HepG2 (cell line): Measurements from ENCODE around the gene ITGB7. TPM values are rescaled to one million over a fixed set of nuclear protein-coding genes. Genes with fewer than 3 reads are reported as not detected.

Experiments
- CEBPG ChIP-seq: IDR thresholded peaks from 2 replicates; pipeline ENCODE4 v1.6.1; 2016
- CREB1 ChIP-seq, 2 experiments: fragments of 450-650 bp in 1 of 2; IDR thresholded peaks; 2 replicates each; pipeline ENCODE4 v1.6.1; 2016 to 2017; ENCODE audit warnings: control low read depth in 1 of 2, mild to moderate bottlenecking in 1 of 2, missing compliant biosample characterization in 1 of 2, missing genetic modification characterization in 1 of 2
- ESRRA ChIP-seq: sonication (generic); formaldehyde crosslinking; IDR thresholded peaks from 2 replicates; pipeline ENCODE4 v1.5.1; 2020; ENCODE audit warnings: mild to moderate bottlenecking, low read depth, missing genetic modification reagents
- GTF3A ChIP-seq: sonication (generic); formaldehyde crosslinking; conservative IDR thresholded peaks from 2 replicates; pipeline ENCODE4 v1.4.0; 2020; ENCODE audit warnings: mild to moderate bottlenecking, missing genetic modification reagents
- HMG20B ChIP-seq: conservative IDR thresholded peaks from 2 replicates; pipeline ENCODE4 v1.6.1; 2016; ENCODE audit warnings: missing genetic modification reagents, missing compliant biosample characterization
- ISX ChIP-seq: sonication (generic); formaldehyde crosslinking; conservative IDR thresholded peaks from 2 replicates; pipeline ENCODE4 v1.5.0; 2020; ENCODE audit warnings: missing genetic modification reagents
- MEIS1 ChIP-seq: sonication (generic); formaldehyde crosslinking; IDR thresholded peaks from 2 replicates; pipeline ENCODE4 v1.9.0; 2021; ENCODE audit warnings: mild to moderate bottlenecking, missing genetic modification reagents, moderate library complexity, borderline replicate concordance
- NR2F6 ChIP-seq, 2 experiments: IDR thresholded peaks; 2 replicates each; pipeline ENCODE4 v1.6.1; 2016; ENCODE audit warnings: antibody characterized with exemption in 1 of 2, mild to moderate bottlenecking in 1 of 2
- NRL ChIP-seq: sonication (generic); formaldehyde crosslinking; IDR thresholded peaks from 2 replicates; pipeline ENCODE4 v1.5.0; 2020; ENCODE audit warnings: missing genetic modification reagents, mild to moderate bottlenecking, moderate library complexity, borderline replicate concordance
- PHF5A ChIP-seq: IDR thresholded peaks from one replicate; pipeline ENCODE4 v1.6.1; 2018; ENCODE audit warnings: low read depth, missing genetic modification reagents; ENCODE audit not compliant: unreplicated experiment
- SMYD3 ChIP-seq: sonication (generic); formaldehyde crosslinking; IDR thresholded peaks from 2 replicates; pipeline ENCODE4 v1.8.1; 2023; ENCODE audit warnings: mild to moderate bottlenecking, missing genetic modification reagents
- SPEN ChIP-seq: sonication (generic); formaldehyde crosslinking; IDR thresholded peaks from 2 replicates; pipeline ENCODE4 v1.5.1; 2020; ENCODE audit warnings: low read depth, mild to moderate bottlenecking, missing genetic modification reagents
- SRY ChIP-seq: sonication (generic); formaldehyde crosslinking; IDR thresholded peaks from 2 replicates; pipeline ENCODE4 v1.8.0; 2022; ENCODE audit warnings: mild to moderate bottlenecking, missing genetic modification reagents
- TAF1 ChIP-seq: sonication (generic); formaldehyde crosslinking; IDR thresholded peaks from 2 replicates; pipeline ENCODE4 v1.4.0; 2020; ENCODE audit warnings: missing genetic modification reagents
- TCF12 ChIP-seq, 2 experiments: fragments of 450-650 bp in 1 of 2; sonication (generic) in 1 of 2; formaldehyde crosslinking in 1 of 2; IDR thresholded peaks; 2 replicates each; pipeline versions ENCODE4 v1.6.1 to v1.8.0; 2017 to 2022; ENCODE audit warnings: antibody characterized with exemption in 1 of 2, mild to moderate bottlenecking in 1 of 2, missing genetic modification reagents in 1 of 2, moderate library complexity in 1 of 2
- TCF7 ChIP-seq: sonication (generic); IDR thresholded peaks from 2 replicates; pipeline ENCODE4 v1.6.1; 2016; ENCODE audit warnings: antibody characterized with exemption, low read depth
- TMF1 ChIP-seq: sonication (generic); formaldehyde crosslinking; IDR thresholded peaks from 2 replicates; pipeline ENCODE4 v1.8.1; 2022; ENCODE audit warnings: low read depth, missing genetic modification reagents
- TSC22D2 ChIP-seq: sonication (generic); formaldehyde crosslinking; IDR thresholded peaks from 2 replicates; pipeline ENCODE4 v1.5.1; 2020; ENCODE audit warnings: missing genetic modification reagents, mild to moderate bottlenecking, borderline replicate concordance
- ZBTB7A ChIP-seq: sonication (generic); formaldehyde crosslinking; IDR thresholded peaks from 2 replicates; pipeline ENCODE4 v1.8.0; 2022; ENCODE audit warnings: mild to moderate bottlenecking, missing genetic modification reagents
- ZC3H4 ChIP-seq: sonication (generic); formaldehyde crosslinking; IDR thresholded peaks from 2 replicates; pipeline ENCODE4 v1.4.0; 2020; ENCODE audit warnings: missing genetic modification reagents, borderline replicate concordance
- ZFP82 ChIP-seq: sonication (generic); formaldehyde crosslinking; IDR thresholded peaks from 2 replicates; pipeline ENCODE4 v1.5.1; 2020; ENCODE audit warnings: mild to moderate bottlenecking, missing genetic modification reagents, borderline replicate concordance
- ZNF567 ChIP-seq: sonication (generic); formaldehyde crosslinking; IDR thresholded peaks from 2 replicates; pipeline ENCODE4 v1.8.1; 2023; ENCODE audit warnings: mild to moderate bottlenecking, missing genetic modification reagents, borderline replicate concordance
- ZNF619 ChIP-seq: sonication (generic); formaldehyde crosslinking; IDR thresholded peaks from 2 replicates; pipeline ENCODE4 v1.4.0; 2020; ENCODE audit warnings: mild to moderate bottlenecking, missing genetic modification reagents
- ZNF75D ChIP-seq: sonication (generic); formaldehyde crosslinking; IDR thresholded peaks from 2 replicates; pipeline ENCODE4 v1.8.1; 2023; ENCODE audit warnings: missing genetic modification reagents, mild to moderate bottlenecking, borderline replicate concordance
- ZNF792 ChIP-seq: IDR thresholded peaks from 2 replicates; pipeline ENCODE4 v1.6.1; 2016
- ZSCAN20 ChIP-seq: sonication (generic); formaldehyde crosslinking; IDR thresholded peaks from 2 replicates; pipeline ENCODE4 v1.4.0; 2020; ENCODE audit warnings: missing genetic modification reagents, mild to moderate bottlenecking, borderline replicate concordance
- ZSCAN31 ChIP-seq: sonication (generic); formaldehyde crosslinking; IDR thresholded peaks from 2 replicates; pipeline ENCODE4 v1.5.0; 2020; ENCODE audit warnings: low read depth, mild to moderate bottlenecking, missing genetic modification reagents
- polyA plus RNA-seq, 8 experiments: library from polyadenylated mRNA; depleted of rRNA in 3 of 8; stranded (reverse) in 7 of 8; unstranded in 1 of 8; fragments of >200 nt; fragmentation: Illumina TruSeq in 4 of 8; extraction: Trizol in 4 of 8; gene quantifications; 2 replicates each; pipeline versions ENCODE4 v1.2.1 to v1.2.3, GENCODE V29; 2011 to 2016; ENCODE audit warnings: low read depth in 4 of 8, missing spikeins in 1 of 8, mixed read lengths in 1 of 8; ENCODE audit not compliant: insufficient read depth in 1 of 8
- total RNA-seq, 5 experiments: library from RNA; depleted of rRNA; stranded (reverse); fragments of >200 nt; fragmentation: Illumina TruSeq; extraction: Trizol; gene quantifications; 2 replicates each; pipeline ENCODE4 v1.2.3, GENCODE V29; 2016; ENCODE audit warnings: low read depth in 1 of 5
- TF ChIP-seq, protein P1 (sequence below): sonication (generic); formaldehyde crosslinking; IDR thresholded peaks from 2 replicates; pipeline ENCODE4 v1.8.1; 2023; ENCODE audit warnings: mild to moderate bottlenecking, missing genetic modification reagents, borderline replicate concordance
- TF ChIP-seq, protein P2 (sequence below): IDR thresholded peaks from 2 replicates; pipeline ENCODE4 v1.6.1; 2016; ENCODE audit warnings: low read depth, borderline replicate concordance
- TF ChIP-seq, protein P3 (sequence below): sonication (generic); formaldehyde crosslinking; IDR thresholded peaks from 2 replicates; pipeline ENCODE4 v1.8.0; 2022; ENCODE audit warnings: mild to moderate bottlenecking, missing genetic modification reagents

The ITGB7 gene
- total and polyA plus RNA-seq, 2 of the 13 experiments (the other 11 are each of a cell fraction or from before 2014, with no cell fraction given): 0.16 to 0.18 TPM

- TF ChIP-seq SRY: no peak; the same call in 1 of the 2 replicates
- TF ChIP-seq ZNF567 (CRISPR knock-in tag): no peak
- TF ChIP-seq GTF3A: no peak
- peak; percentile 60 for TF ChIP-seq ZNF792 (CRISPR knock-in tag)
- no peak; the same call in 1 of the 2 replicates for TF ChIP-seq NRL (CRISPR knock-in tag)
- no peak for TF ChIP-seq ZSCAN20 (CRISPR knock-in tag)
- no peak for TF ChIP-seq NR2F6 (IDR thresholded peaks at IDR 0.05)
- TF ChIP-seq NR2F6 (CRISPR knock-in tag; IDR thresholded peaks at IDR 0.05): peak; percentile 40; the same call in 1 of the 2 replicates
- TF ChIP-seq TMF1 (CRISPR knock-in tag): 0 out of 2 replicates have a peak, but pooled peaks have one; percentile 13
- TF ChIP-seq TCF12 (IDR thresholded peaks at IDR 0.05): no peak
- TF ChIP-seq TCF12 (CRISPR knock-in tag; IDR thresholded peaks at IDR 0.05): peak; percentile 23; the same call in 1 of the 2 replicates
- TF ChIP-seq, protein P1, sequence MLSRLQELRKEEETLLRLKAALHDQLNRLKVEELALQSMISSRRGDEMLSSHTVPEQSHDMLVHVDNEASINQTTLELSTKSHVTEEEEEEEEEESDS (CRISPR knock-in tag): peak; percentile 56; the same call in 1 of the 2 replicates
- 0 out of 2 replicates have a peak, but pooled peaks have one; percentile 46 for TF ChIP-seq ZFP82 (CRISPR knock-in tag)
- TF ChIP-seq TSC22D2 (CRISPR knock-in tag): no peak
- TF ChIP-seq, protein P2, sequence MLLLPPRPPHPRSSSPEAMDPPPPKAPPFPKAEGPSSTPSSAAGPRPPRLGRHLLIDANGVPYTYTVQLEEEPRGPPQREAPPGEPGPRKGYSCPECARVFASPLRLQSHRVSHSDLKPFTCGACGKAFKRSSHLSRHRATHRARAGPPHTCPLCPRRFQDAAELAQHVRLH (CRISPR knock-in tag): peak; percentile 37; the same call in 1 of the 2 replicates
- no peak for TF ChIP-seq PHF5A (CRISPR knock-in tag)
- TF ChIP-seq, protein P3, sequence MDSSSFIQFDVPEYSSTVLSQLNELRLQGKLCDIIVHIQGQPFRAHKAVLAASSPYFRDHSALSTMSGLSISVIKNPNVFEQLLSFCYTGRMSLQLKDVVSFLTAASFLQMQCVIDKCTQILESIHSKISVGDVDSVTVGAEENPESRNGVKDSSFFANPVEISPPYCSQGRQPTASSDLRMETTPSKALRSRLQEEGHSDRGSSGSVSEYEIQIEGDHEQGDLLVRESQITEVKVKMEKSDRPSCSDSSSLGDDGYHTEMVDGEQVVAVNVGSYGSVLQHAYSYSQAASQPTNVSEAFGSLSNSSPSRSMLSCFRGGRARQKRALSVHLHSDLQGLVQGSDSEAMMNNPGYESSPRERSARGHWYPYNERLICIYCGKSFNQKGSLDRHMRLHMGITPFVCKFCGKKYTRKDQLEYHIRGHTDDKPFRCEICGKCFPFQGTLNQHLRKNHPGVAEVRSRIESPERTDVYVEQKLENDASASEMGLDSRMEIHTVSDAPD (CRISPR knock-in tag): 0 out of 2 replicates have a peak, but pooled peaks have one; percentile 40
- TF ChIP-seq CEBPG (CRISPR knock-in tag): no peak
- TF ChIP-seq ZNF75D: no peak
- TF ChIP-seq TAF1 (CRISPR knock-in tag): peak; percentile 62
- TF ChIP-seq MEIS1 (CRISPR knock-in tag): no peak
- peak; percentile 52; the same call in 1 of the 2 replicates for TF ChIP-seq ZBTB7A (CRISPR knock-in tag)
- TF ChIP-seq ISX: no peak
- peak; percentile 72; the same call in 1 of the 2 replicates for TF ChIP-seq SPEN (CRISPR knock-in tag)
- 0 out of 2 replicates have a peak, but pooled peaks have one; percentile 28 for TF ChIP-seq ZSCAN31 (CRISPR knock-in tag)
- TF ChIP-seq SMYD3: peak; percentile 82
- TF ChIP-seq ESRRA: peak; percentile 39; the same call in 1 of the 2 replicates
- TF ChIP-seq HMG20B (CRISPR knock-in tag): peak; percentile 49; the same call in 1 of the 2 replicates
- TF ChIP-seq ZC3H4 (CRISPR knock-in tag): no peak
- TF ChIP-seq TCF7: no peak
- 0 out of 2 replicates have a peak, but pooled peaks have one; percentile 34 for TF ChIP-seq ZNF619
- 0 out of 2 replicates have a peak, but pooled peaks have one; percentile 2 for TF ChIP-seq CREB1 (IDR thresholded peaks at IDR 0.05)
- no peak for TF ChIP-seq CREB1 (CRISPR knock-in tag; IDR thresholded peaks at IDR 0.05)
These were observed 26.7 kb downstream of the ITGB7 start, which contains the start of the genes CSAD and ZNF740 (continued) for GRCh38 chr12:53180220-53180930.
